SH-SY5Y (cell line): Measurements from ENCODE around the gene MAP1LC3B2.

Source experiments
- GATA2 ChIP-seq: IDR thresholded peaks from 2 replicates; pipeline ENCODE4 v1.6.1; 2011; ENCODE audit warnings: mild to moderate bottlenecking, low read depth, low read length
- GATA3 ChIP-seq: IDR thresholded peaks from 2 replicates; pipeline ENCODE4 v1.6.1; 2011; ENCODE audit warnings: low read depth, mild to moderate bottlenecking, low read length, moderate library complexity

MAP1LC3B2 gene

GRCh38 chr12:116604951-116605641 is 45.9 kb downstream of the MAP1LC3B2 start:
- TF ChIP-seq GATA3, result no peak
- TF ChIP-seq GATA2, result no peak

GRCh38 chr12:116606397-116606796 is 47.2 kb downstream of the MAP1LC3B2 start:
- TF ChIP-seq GATA3, result no peak
- no peak for TF ChIP-seq GATA2

- TF ChIP-seq GATA3 (no peak), GATA2 (no peak)
Measured at GRCh38 chr12:116607039-116607438, 47.9 kb downstream of the MAP1LC3B2 start.

DNA sequence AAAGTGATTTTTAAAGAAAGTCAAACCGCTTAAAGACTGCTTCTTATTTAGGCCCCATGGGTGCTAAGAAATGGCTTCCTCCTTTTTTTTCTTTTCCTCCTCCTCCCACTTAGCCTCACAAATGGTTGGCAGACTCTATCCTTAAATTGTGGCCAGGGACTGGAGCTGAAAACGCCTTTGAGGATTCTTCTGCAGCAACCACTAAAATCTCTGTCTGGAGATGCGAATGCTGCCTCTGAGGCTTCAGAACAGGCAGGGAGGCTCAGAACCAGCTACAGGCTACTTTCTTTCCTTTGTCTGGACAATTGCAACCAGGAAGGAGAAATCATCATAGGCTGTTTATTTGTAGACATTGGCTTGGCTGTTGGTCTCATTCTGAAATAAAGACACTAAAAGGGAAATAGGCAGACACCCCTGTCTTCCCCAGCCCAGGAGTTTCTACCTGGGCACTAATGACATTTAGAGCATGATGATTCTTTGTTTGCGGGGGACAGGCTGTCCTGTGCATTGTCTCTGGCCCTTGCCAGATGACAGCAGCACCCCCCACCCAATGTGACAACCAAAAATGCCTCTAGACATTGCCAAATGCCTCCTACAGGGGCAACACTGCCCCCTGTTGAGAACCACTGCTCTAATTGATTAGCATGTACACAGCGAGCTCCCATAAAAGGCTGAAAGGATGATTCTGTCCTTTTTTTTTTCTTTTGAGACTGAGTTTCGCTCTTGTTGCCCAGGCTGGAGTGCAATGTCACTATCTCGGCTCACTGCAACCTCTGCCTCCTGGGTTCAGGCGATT is 50.3 kb downstream of the MAP1LC3B2 start:
- TF ChIP-seq GATA3 (no peak), GATA2 (no peak)

- TF ChIP-seq GATA3 (no peak), GATA2 (no peak)
Measured at GRCh38 chr12:116610971-116611541, 51.9 kb downstream of the MAP1LC3B2 start.

- TF ChIP-seq GATA2 (no peak), GATA3 (no peak)
Measured at GRCh38 chr12:116612436-116612835, 53.3 kb downstream of the MAP1LC3B2 start.

- TF ChIP-seq GATA2, result no peak
Measured at GRCh38 chr12:116613256-116613655, 54.1 kb downstream of the MAP1LC3B2 start.

DNA sequence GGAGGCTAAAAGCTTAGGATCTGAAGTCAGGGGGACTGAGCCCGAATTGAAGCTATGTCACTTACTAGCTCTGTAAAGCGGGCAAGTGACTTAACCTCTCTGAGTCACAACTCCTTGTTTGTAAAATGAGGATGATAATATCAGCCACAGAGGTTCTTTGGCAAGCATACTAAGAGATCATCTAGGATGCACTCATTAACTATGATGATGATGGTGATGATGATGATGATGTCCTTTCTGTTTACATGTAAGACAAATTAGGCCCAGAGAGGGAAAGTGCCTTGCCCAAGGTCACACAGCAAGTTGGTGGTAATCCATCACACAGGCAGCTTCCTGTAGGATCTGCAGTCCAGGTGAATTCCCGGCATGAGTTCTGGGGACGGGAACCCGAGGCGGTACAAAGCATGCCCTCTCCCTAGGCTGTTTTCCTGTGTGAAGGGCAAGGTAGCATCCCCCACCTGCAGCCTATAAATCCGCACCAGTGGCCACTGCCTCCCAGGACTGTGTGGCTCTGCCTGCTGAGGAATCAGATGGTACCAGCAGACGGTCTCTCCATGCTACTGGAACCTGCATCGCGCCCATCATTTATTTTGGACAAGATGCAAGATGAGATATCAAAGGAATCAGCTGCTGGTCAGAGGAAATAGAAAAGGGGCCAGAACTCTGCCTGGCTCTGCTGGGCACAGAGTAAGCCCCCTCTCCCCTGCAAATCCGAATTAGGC is 55.2 kb downstream of the MAP1LC3B2 start:
- TF ChIP-seq GATA3 (no peak), GATA2 (no peak; the same call in 1 of the 2 replicates)

GRCh38 chr12:116615141-116615861 is 56.1 kb downstream of the MAP1LC3B2 start:
- TF ChIP-seq GATA2 (no peak), GATA3 (no peak)

DNA sequence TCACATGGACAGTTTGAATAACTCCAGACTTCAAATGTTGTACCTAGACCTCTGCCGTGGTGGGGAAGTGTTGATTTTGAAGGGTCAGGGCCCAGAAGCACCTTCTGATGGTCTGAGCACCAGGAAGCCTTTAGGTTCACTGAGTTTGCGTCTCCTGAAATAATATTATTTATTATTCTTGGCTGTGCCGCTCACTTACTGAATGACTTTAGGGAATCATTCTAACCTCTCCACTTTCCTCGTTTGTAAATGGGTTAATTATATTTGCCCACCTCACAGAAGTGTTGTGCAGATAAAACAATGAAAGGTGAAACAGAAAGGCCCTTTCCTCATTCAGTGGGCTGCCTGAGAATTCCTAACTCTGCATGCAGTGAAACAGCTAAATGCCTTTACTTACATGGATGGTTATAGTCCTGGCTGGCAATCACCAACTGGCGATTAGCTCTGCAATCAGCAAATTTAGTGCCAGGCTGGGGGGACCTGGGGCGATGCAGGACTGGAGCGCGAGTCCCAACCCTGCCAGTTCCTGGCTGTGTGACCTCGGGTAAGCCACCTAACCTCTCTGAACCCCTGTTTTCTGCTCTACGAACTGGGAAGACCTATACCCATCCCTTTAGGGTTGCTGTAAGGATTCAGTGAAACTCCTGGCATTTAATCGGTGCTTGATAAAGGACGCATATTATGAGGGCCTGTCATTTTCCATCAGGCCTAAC is 57.5 kb downstream of the MAP1LC3B2 start:
- TF ChIP-seq GATA2, result no peak
- no peak for TF ChIP-seq GATA3

DNA sequence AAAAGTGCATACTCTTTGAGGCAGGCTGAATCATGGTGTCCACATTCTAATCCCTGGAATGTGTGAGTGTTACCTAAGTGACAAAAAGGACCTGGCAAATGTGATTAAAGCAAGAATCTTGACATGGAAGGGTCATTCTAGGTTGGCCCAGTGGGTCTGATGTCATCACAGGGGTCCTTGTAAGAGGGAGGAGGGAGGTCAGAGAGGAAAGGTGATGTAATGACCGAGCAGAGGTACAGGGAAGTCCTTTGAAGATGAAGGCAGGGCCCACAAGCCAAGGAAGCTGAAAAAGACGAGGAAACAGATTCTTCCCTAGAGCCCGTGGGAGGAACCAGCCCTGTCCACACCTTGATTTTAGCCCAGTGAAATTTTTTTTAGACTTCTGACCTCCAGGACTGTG is 60.1 kb downstream of the MAP1LC3B2 start:
- TF ChIP-seq GATA3, result no peak
- TF ChIP-seq GATA2, result no peak

DNA sequence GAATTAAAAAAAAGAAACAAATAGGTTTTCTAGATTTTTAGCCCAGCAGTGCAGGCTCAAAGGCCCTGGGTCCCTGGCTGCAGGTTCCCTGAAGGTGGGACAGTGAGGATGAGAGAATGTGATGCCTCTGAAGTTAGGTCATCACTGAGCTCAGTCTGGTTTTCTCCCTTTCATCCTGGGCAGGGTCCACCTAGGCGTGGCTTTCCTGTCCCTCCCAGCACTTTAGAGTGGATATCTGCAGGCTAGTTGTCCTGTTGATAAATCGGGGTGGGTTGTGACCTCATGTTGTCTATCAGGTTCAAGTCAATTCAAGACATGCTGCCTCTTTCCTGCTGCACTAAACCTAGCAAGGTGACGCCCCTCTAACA is 60.9 kb downstream of the MAP1LC3B2 start:
- TF ChIP-seq GATA2 (no peak), GATA3 (no peak)

DNA sequence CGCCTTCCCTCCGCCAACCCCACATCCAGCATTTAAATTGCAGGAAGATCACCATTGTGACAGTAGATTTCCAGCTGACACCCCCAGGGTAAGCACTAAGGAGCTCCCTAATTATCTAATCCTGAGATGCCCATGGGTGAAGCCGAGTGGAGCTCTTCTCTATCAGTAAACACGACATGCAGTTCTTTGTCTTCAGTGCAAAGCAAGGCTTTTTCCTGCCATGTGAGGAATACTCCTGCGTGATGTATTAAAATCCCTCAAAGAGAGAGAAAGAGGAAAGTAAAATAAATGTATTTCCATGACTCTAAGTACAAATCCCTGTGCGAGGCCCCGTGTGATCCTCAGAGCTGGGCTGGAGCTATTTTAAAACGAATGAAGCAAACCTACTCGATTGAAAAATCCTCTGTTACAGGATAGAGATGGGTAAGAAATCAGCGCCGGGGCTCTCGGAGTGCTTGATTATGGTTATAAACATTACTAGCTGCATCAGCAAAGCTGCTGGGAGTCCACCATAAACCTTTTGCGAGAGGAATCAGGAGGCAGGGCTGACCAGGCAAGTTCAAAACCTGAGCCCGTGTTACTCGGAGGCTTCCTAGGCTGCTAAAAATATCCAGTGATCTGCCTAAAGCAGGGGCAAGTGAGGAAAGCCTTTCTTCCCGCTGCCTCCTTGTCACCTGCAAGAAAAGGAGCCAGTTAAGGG is 61.5 kb downstream of the MAP1LC3B2 start:
- TF ChIP-seq GATA2 (no peak), GATA3 (no peak)
